ENCODE results near the gene TMEM175.
A peak's percentile ranks its signal among the peaks of the same experiment; 100 is the strongest.

Gene TMEM175

GRCh38 chr4:929096-929765, 3.0 kb upstream of the TMEM175 start:
- Histone ChIP-seq H3K27ac (ENCODE audit: low read length) (no peak overlapping the region), H4K20me1 (ENCODE audit: insufficient read depth, low read length) (peaks cover 49% of the 10 kb centered on the region), H3K79me2 (ENCODE audit: low read length) (peaks cover 66% of the 10 kb centered on the region)

GRCh38 chr4:930028-930551, 2.2 kb upstream of the TMEM175 start:
- no peak overlapping the region for H3K27ac ChIP-seq (ENCODE audit: low read length)
- peaks cover 59% of the 10 kb centered on the region for H3K79me2 ChIP-seq (ENCODE audit: low read length)
- no peak for TF ChIP-seq CTCF (IDR thresholded peaks at IDR 0.05; ENCODE audit: low read depth, low read length)
- H2AFZ ChIP-seq (ENCODE audit: low read depth, low read length) = no peak overlapping the region
- H3K4me3 ChIP-seq (ENCODE audit: low read length) = peak overlapping the region; percentile 99; the same call in 1 of the 2 replicates
- H4K20me1 ChIP-seq (ENCODE audit: insufficient read depth, low read length) = peaks cover 41% of the 10 kb centered on the region
- no peaks in the 10 kb centered on the region for H3K9me3 ChIP-seq (ENCODE audit: insufficient read depth, low read length)
- H3K27me3 ChIP-seq (ENCODE audit: low read depth, low read length) = peaks cover 10% of the 10 kb centered on the region; the same call in 1 of the 2 replicates
- H3K36me3 ChIP-seq (replicated peaks; ENCODE audit: low read depth, low read length) = no peaks in the 10 kb centered on the region
- H3K4me1 ChIP-seq (ENCODE audit: low read length) = peaks cover 29% of the 10 kb centered on the region
- no peak overlapping the region for H3K9ac ChIP-seq (ENCODE audit: low read length)
- H3K4me2 ChIP-seq (ENCODE audit: low read length) = peak overlapping the region; percentile 91

More at GRCh38 chr4:929096-929765, 3.0 kb upstream of the TMEM175 start:
- Histone ChIP-seq H3K9ac (ENCODE audit: low read length) (no peak overlapping the region), H3K36me3 (replicated peaks; ENCODE audit: low read depth, low read length) (no peaks in the 10 kb centered on the region), H3K4me3 (ENCODE audit: low read length) (no peak overlapping the region), H3K4me1 (ENCODE audit: low read length) (peaks cover 28% of the 10 kb centered on the region), H3K4me2 (ENCODE audit: low read length) (no peak overlapping the region), H3K9me3 (ENCODE audit: insufficient read depth, low read length) (no peaks in the 10 kb centered on the region), H3K27me3 (ENCODE audit: low read depth, low read length) (peaks cover 5% of the 10 kb centered on the region; the same call in 1 of the 2 replicates), H2AFZ (ENCODE audit: low read depth, low read length) (no peak overlapping the region)
- TF ChIP-seq EZH2phosphoT487 (IDR thresholded peaks at IDR 0.05; ENCODE audit: low read depth) = no peak
- no peak for TF ChIP-seq CTCF (IDR thresholded peaks at IDR 0.05; ENCODE audit: low read depth, low read length)

GRCh38 chr4:930827-931193, 1.4 kb upstream of the TMEM175 start:
- H3K79me2 ChIP-seq (ENCODE audit: low read length) = peaks cover 52% of the 10 kb centered on the region
- no peak overlapping the region for H3K27ac ChIP-seq (ENCODE audit: low read length)
- no peak overlapping the region for H2AFZ ChIP-seq (ENCODE audit: low read depth, low read length)
- peak overlapping the region; percentile 99 for H3K4me3 ChIP-seq (ENCODE audit: low read length)
- H3K9ac ChIP-seq (ENCODE audit: low read length) = peak overlapping the region; percentile 78
- H3K9me3 ChIP-seq (ENCODE audit: insufficient read depth, low read length) = no peaks in the 10 kb centered on the region
- peaks cover 34% of the 10 kb centered on the region for H4K20me1 ChIP-seq (ENCODE audit: insufficient read depth, low read length)
- no peaks in the 10 kb centered on the region for H3K36me3 ChIP-seq (replicated peaks; ENCODE audit: low read depth, low read length)
- H3K27me3 ChIP-seq (ENCODE audit: low read depth, low read length) = peaks cover 17% of the 10 kb centered on the region; the same call in 1 of the 2 replicates
- peaks cover 35% of the 10 kb centered on the region for H3K4me1 ChIP-seq (ENCODE audit: low read length)
- H3K4me2 ChIP-seq (ENCODE audit: low read length) = peak overlapping the region; percentile 91
- TF ChIP-seq EZH2phosphoT487 (IDR thresholded peaks at IDR 0.05; ENCODE audit: low read depth) (no peak), CTCF (IDR thresholded peaks at IDR 0.05; ENCODE audit: low read depth, low read length) (no peak)

- no peak overlapping the region; the same call in 1 of the 2 replicates for H2AFZ ChIP-seq (ENCODE audit: low read depth, low read length)
- peaks cover 40% of the 10 kb centered on the region for H3K4me1 ChIP-seq (ENCODE audit: low read length)
- no peaks in the 10 kb centered on the region for H3K9me3 ChIP-seq (ENCODE audit: insufficient read depth, low read length)
- peaks cover 17% of the 10 kb centered on the region; the same call in 1 of the 2 replicates for H3K27me3 ChIP-seq (ENCODE audit: low read depth, low read length)
- H3K79me2 ChIP-seq (ENCODE audit: low read length) = peaks cover 46% of the 10 kb centered on the region
- peak overlapping the region; percentile 22; the same call in 1 of the 2 replicates for H3K27ac ChIP-seq (ENCODE audit: low read length)
- no peaks in the 10 kb centered on the region for H3K36me3 ChIP-seq (replicated peaks; ENCODE audit: low read depth, low read length)
- peak overlapping the region; percentile 99 for H3K4me3 ChIP-seq (ENCODE audit: low read length)
- peak overlapping the region; percentile 91 for H3K4me2 ChIP-seq (ENCODE audit: low read length)
- H3K9ac ChIP-seq (ENCODE audit: low read length) = peak overlapping the region; percentile 78
- peaks cover 28% of the 10 kb centered on the region for H4K20me1 ChIP-seq (ENCODE audit: insufficient read depth, low read length)
- TF ChIP-seq CTCF (IDR thresholded peaks at IDR 0.05; ENCODE audit: low read depth, low read length) (no peak), EZH2phosphoT487 (IDR thresholded peaks at IDR 0.05; ENCODE audit: low read depth) (no peak)
These were observed 883 bp upstream of the TMEM175 start for GRCh38 chr4:931194-931959.
